Measurements from ENCODE around the gene SLC6A19. TPM values are rescaled to one million over a fixed set of nuclear protein-coding genes. Genes with fewer than 3 reads are reported as not detected.

SLC6A19 gene
- total RNA-seq, 1 donor from 2014 or later, result not detected

- no peaks in the 10 kb centered on the region for H3F3A ChIP-seq (ENCODE audit: low read depth)
- no peak overlapping the region for H2AFZ ChIP-seq (replicated peaks)
- H3K36me3 ChIP-seq, result no peaks in the 10 kb centered on the region
- H3K4me3 ChIP-seq, result no peak overlapping the region
- H3K27ac Mint-ChIP-seq, result no peak overlapping the region
- H3K9me3 Mint-ChIP-seq, result peaks cover 3% of the 10 kb centered on the region
- DNase-seq (ENCODE audit: low spot score), result peak; percentile 76
- H3K36me3 Mint-ChIP-seq, result no peaks in the 10 kb centered on the region
- H3K4me3 Mint-ChIP-seq, result no peak overlapping the region
- no peak overlapping the region for H3K27ac ChIP-seq
- no peaks in the 10 kb centered on the region for H3K9me3 ChIP-seq (ENCODE audit: low read depth)
- H3K27me3 Mint-ChIP-seq (ENCODE audit: insufficient read depth, low read depth), result peaks cover 9% of the 10 kb centered on the region
- peaks cover 11% of the 10 kb centered on the region for H3K27me3 ChIP-seq
- H3K79me2 ChIP-seq (ENCODE audit: low read depth), result no peaks in the 10 kb centered on the region
- H4K20me1 ChIP-seq (ENCODE audit: low read depth), result no peaks in the 10 kb centered on the region
- TF ChIP-seq EZH2phosphoT487 (IDR thresholded peaks at IDR 0.05) (no peak), EZH2 (IDR thresholded peaks at IDR 0.05) (no peak), CTCF (IDR thresholded peaks at IDR 0.05) (peak; percentile 78)
- H3K4me2 ChIP-seq, result no peak overlapping the region
- H3K9ac ChIP-seq, result no peak overlapping the region
- H3K4me1 ChIP-seq, result no peaks in the 10 kb centered on the region
- H3K4me1 Mint-ChIP-seq, result no peaks in the 10 kb centered on the region
Measured at GRCh38 chr5:1174122-1174936, 27.1 kb upstream of the SLC6A19 start.

- DNase-seq (ENCODE audit: low spot score), result no peak
- H3K9ac ChIP-seq, result no peak overlapping the region
- H3K27ac Mint-ChIP-seq, result peak overlapping the region; percentile 21
- H3K9me3 Mint-ChIP-seq, result peaks cover 3% of the 10 kb centered on the region
- peaks cover 11% of the 10 kb centered on the region for H3K27me3 ChIP-seq
- TF ChIP-seq EZH2 (IDR thresholded peaks at IDR 0.05) (no peak), CTCF (IDR thresholded peaks at IDR 0.05) (no peak), EZH2phosphoT487 (IDR thresholded peaks at IDR 0.05) (no peak)
- H3K4me3 Mint-ChIP-seq, result no peak overlapping the region
- H3K27ac ChIP-seq, result no peak overlapping the region
- no peak overlapping the region for H3K4me3 ChIP-seq
- H4K20me1 ChIP-seq (ENCODE audit: low read depth), result no peaks in the 10 kb centered on the region
- peaks cover 8% of the 10 kb centered on the region for H3K27me3 Mint-ChIP-seq (ENCODE audit: insufficient read depth, low read depth)
- H3F3A ChIP-seq (ENCODE audit: low read depth), result no peaks in the 10 kb centered on the region
- H2AFZ ChIP-seq (replicated peaks), result no peak overlapping the region
- H3K4me1 Mint-ChIP-seq, result no peaks in the 10 kb centered on the region
- H3K36me3 Mint-ChIP-seq, result no peaks in the 10 kb centered on the region
- H3K4me2 ChIP-seq, result no peak overlapping the region
- no peaks in the 10 kb centered on the region for H3K79me2 ChIP-seq (ENCODE audit: low read depth)
- H3K36me3 ChIP-seq, result no peaks in the 10 kb centered on the region
- no peaks in the 10 kb centered on the region for H3K9me3 ChIP-seq (ENCODE audit: low read depth)
- H3K4me1 ChIP-seq, result no peaks in the 10 kb centered on the region
Measured at GRCh38 chr5:1175015-1175414, 26.4 kb upstream of the SLC6A19 start.

GRCh38 chr5:1175801-1176472 is 25.5 kb upstream of the SLC6A19 start:
- Mint-ChIP-seq H3K4me1 (no peaks in the 10 kb centered on the region), H3K27ac (no peak overlapping the region), H3K9me3 (peaks cover 3% of the 10 kb centered on the region), H3K36me3 (no peaks in the 10 kb centered on the region), H3K27me3 (ENCODE audit: insufficient read depth, low read depth) (peaks cover 8% of the 10 kb centered on the region), H3K4me3 (no peak overlapping the region)
- Histone ChIP-seq H4K20me1 (ENCODE audit: low read depth) (no peaks in the 10 kb centered on the region), H3K4me1 (no peaks in the 10 kb centered on the region), H3F3A (ENCODE audit: low read depth) (no peaks in the 10 kb centered on the region), H2AFZ (replicated peaks) (no peak overlapping the region), H3K27ac (no peak overlapping the region), H3K36me3 (no peaks in the 10 kb centered on the region), H3K9ac (no peak overlapping the region), H3K4me3 (no peak overlapping the region), H3K79me2 (ENCODE audit: low read depth) (no peaks in the 10 kb centered on the region), H3K27me3 (peaks cover 11% of the 10 kb centered on the region), H3K4me2 (no peak overlapping the region), H3K9me3 (ENCODE audit: low read depth) (no peaks in the 10 kb centered on the region)
- no peak for DNase-seq (ENCODE audit: low spot score)
- TF ChIP-seq EZH2phosphoT487 (IDR thresholded peaks at IDR 0.05), result no peak
- no peak for TF ChIP-seq CTCF (IDR thresholded peaks at IDR 0.05)
- TF ChIP-seq EZH2 (IDR thresholded peaks at IDR 0.05), result no peak

All from neural progenitor cell (in vitro differentiated cells).